Neural progenitor cell (in vitro differentiated cells): ENCODE data around the gene BUD31. TPM values are rescaled to one million over a fixed set of nuclear protein-coding genes. Genes with fewer than 3 reads are reported as not detected.

Experiments used
- DNase-seq: peaks from one replicate; pipeline ENCODE4 v3.0.0-alpha.2; 2016; ENCODE audit warnings: low spot score
- H2AFZ ChIP-seq: fragments of 200-600 bp; sonication (generic); replicated peaks from 2 replicates; pipeline ENCODE4 v1.6.1; 2016; ENCODE audit warnings: antibody characterized with exemption
- H3F3A ChIP-seq: fragments of 200-600 bp; sonication (generic); 2 replicates; pipeline ENCODE4 v1.6.1; 2016; ENCODE audit warnings: antibody characterized with exemption, low read depth
- H3K27ac ChIP-seq: fragments of 200-600 bp; sonication (generic); 2 replicates; pipeline ENCODE4 v1.5.1; 2016; ENCODE audit warnings: mild to moderate bottlenecking
- H3K27me3 ChIP-seq: fragments of 200-600 bp; sonication (generic); 2 replicates; pipeline ENCODE4 v1.6.1; 2016; ENCODE audit warnings: mild to moderate bottlenecking, moderate library complexity
- H3K36me3 ChIP-seq: fragments of 200-600 bp; sonication (generic); 2 replicates; pipeline ENCODE4 v1.5.1; 2016
- H3K4me1 ChIP-seq: fragments of 200-600 bp; sonication (generic); 2 replicates; pipeline ENCODE4 v1.6.1; 2016; ENCODE audit warnings: mixed run types
- H3K4me2 ChIP-seq: fragments of 200-600 bp; sonication (generic); 2 replicates; pipeline ENCODE4 v1.6.1; 2016
- H3K4me3 ChIP-seq: fragments of 200-600 bp; sonication (generic); 2 replicates; pipeline ENCODE4 v1.5.1; 2016
- H3K79me2 ChIP-seq: fragments of 200-600 bp; sonication (generic); 2 replicates; pipeline ENCODE4 v1.6.1; 2016; ENCODE audit warnings: low read depth
- H3K9ac ChIP-seq: fragments of 200-600 bp; sonication (generic); 2 replicates; pipeline ENCODE4 v1.6.1; 2016
- H3K9me3 ChIP-seq: fragments of 200-600 bp; sonication (generic); 2 replicates; pipeline ENCODE4 v1.5.1; 2016; ENCODE audit warnings: low read depth
- H4K20me1 ChIP-seq: fragments of 200-600 bp; sonication (generic); 2 replicates; pipeline ENCODE4 v1.6.1; 2016; ENCODE audit warnings: low read depth
- H3K27ac Mint-ChIP-seq: 3 replicates; pipeline ENCODE4 v1.8.0; 2021; ENCODE audit warnings: mixed read lengths
- H3K27me3 Mint-ChIP-seq: 2 replicates; pipeline ENCODE4 v1.8.0; 2022; ENCODE audit warnings: low read depth, mild to moderate bottlenecking, inconsistent platforms, moderate library complexity, mixed read lengths; ENCODE audit not compliant: insufficient read depth
- H3K36me3 Mint-ChIP-seq: 3 replicates; pipeline ENCODE4 v1.8.0; 2021; ENCODE audit warnings: mixed read lengths
- H3K4me1 Mint-ChIP-seq: 3 replicates; pipeline ENCODE4 v1.8.0; 2021; ENCODE audit warnings: mixed read lengths
- H3K4me3 Mint-ChIP-seq: 3 replicates; pipeline ENCODE4 v1.8.0; 2021; ENCODE audit warnings: mild to moderate bottlenecking, moderate library complexity, mixed read lengths
- H3K9me3 Mint-ChIP-seq: 3 replicates; pipeline ENCODE4 v1.8.0; 2020; ENCODE audit warnings: mixed read lengths
- CTCF ChIP-seq: fragments of 200-600 bp; sonication (generic); IDR thresholded peaks from 2 replicates; pipeline ENCODE4 v1.5.1; 2017; ENCODE audit warnings: antibody characterized with exemption, mild to moderate bottlenecking
- EZH2 ChIP-seq: fragments of 200-600 bp; sonication (generic); IDR thresholded peaks from 2 replicates; pipeline ENCODE4 v1.6.1; 2017; ENCODE audit warnings: antibody characterized with exemption, mild to moderate bottlenecking, moderate library complexity
- EZH2phosphoT487 ChIP-seq: fragments of 200-600 bp; sonication (generic); IDR thresholded peaks from 2 replicates; pipeline ENCODE4 v1.6.1; 2017; ENCODE audit warnings: antibody characterized with exemption
- total RNA-seq: library from RNA; depleted of rRNA; stranded (reverse); fragments of >200 nt; gene quantifications from 2 replicates; pipeline ENCODE4 v1.2.3, GENCODE V29; 2015; ENCODE audit warnings: low replicate concordance

The BUD31 gene
- total RNA-seq, 1 donor from 2014 or later = 98.2 TPM

GRCh38 chr7:99363286-99363685, 45.5 kb upstream of the BUD31 start:
- Histone ChIP-seq H4K20me1 (no peaks in the 10 kb centered on the region), H2AFZ (no peak overlapping the region), H3K4me3 (no peak overlapping the region), H3K27ac (no peak overlapping the region), H3K4me2 (no peak overlapping the region), H3F3A (peaks cover 10% of the 10 kb centered on the region), H3K9me3 (no peaks in the 10 kb centered on the region), H3K27me3 (no peaks in the 10 kb centered on the region), H3K36me3 (no peaks in the 10 kb centered on the region), H3K4me1 (peaks cover 5% of the 10 kb centered on the region), H3K9ac (no peak overlapping the region), H3K79me2 (no peaks in the 10 kb centered on the region)
- DNase-seq = no peak
- Mint-ChIP-seq H3K27me3 (peaks cover 2% of the 10 kb centered on the region), H3K4me3 (no peak overlapping the region), H3K4me1 (peaks cover 5% of the 10 kb centered on the region), H3K9me3 (no peaks in the 10 kb centered on the region), H3K27ac (no peak overlapping the region), H3K36me3 (peaks cover 20% of the 10 kb centered on the region)
- no peak for TF ChIP-seq CTCF

GRCh38 chr7:99365318-99366141, 43.2 kb upstream of the BUD31 start:
- peaks cover 7% of the 10 kb centered on the region for H3K27me3 Mint-ChIP-seq

GRCh38 chr7:99366646-99367045, 42.1 kb upstream of the BUD31 start:
- H3K27ac Mint-ChIP-seq = no peak overlapping the region
- H3K4me3 ChIP-seq = no peak overlapping the region
- no peak overlapping the region for H3K4me2 ChIP-seq
- no peaks in the 10 kb centered on the region for H3K9me3 Mint-ChIP-seq
- peaks cover 13% of the 10 kb centered on the region for H3K36me3 Mint-ChIP-seq
- peaks cover 5% of the 10 kb centered on the region for H3K4me1 Mint-ChIP-seq
- no peak overlapping the region for H3K4me3 Mint-ChIP-seq
- no peak overlapping the region for H2AFZ ChIP-seq
- H4K20me1 ChIP-seq = no peaks in the 10 kb centered on the region
- peak; percentile 48 for DNase-seq
- H3F3A ChIP-seq = peaks cover 10% of the 10 kb centered on the region
- H3K9ac ChIP-seq = no peak overlapping the region
- peaks cover 4% of the 10 kb centered on the region for H3K27me3 Mint-ChIP-seq
- no peaks in the 10 kb centered on the region for H3K9me3 ChIP-seq
- peak overlapping the region; percentile 35 for H3K27ac ChIP-seq
- peaks cover 5% of the 10 kb centered on the region for H3K4me1 ChIP-seq
- H3K36me3 ChIP-seq = no peaks in the 10 kb centered on the region
- TF ChIP-seq EZH2phosphoT487 = no peak
- no peak for TF ChIP-seq EZH2
- TF ChIP-seq CTCF = no peak
- no peaks in the 10 kb centered on the region for H3K27me3 ChIP-seq
- no peaks in the 10 kb centered on the region for H3K79me2 ChIP-seq

More at GRCh38 chr7:99365318-99366141, 43.2 kb upstream of the BUD31 start:
- Histone ChIP-seq H4K20me1 (no peaks in the 10 kb centered on the region), H3K27me3 (no peaks in the 10 kb centered on the region), H3K79me2 (no peaks in the 10 kb centered on the region), H3K4me1 (peaks cover 5% of the 10 kb centered on the region), H3K9me3 (no peaks in the 10 kb centered on the region), H3K27ac (no peak overlapping the region), H3K4me2 (no peak overlapping the region), H3K36me3 (no peaks in the 10 kb centered on the region), H3F3A (peaks cover 10% of the 10 kb centered on the region), H2AFZ (no peak overlapping the region), H3K9ac (no peak overlapping the region), H3K4me3 (no peak overlapping the region)
- Mint-ChIP-seq H3K9me3 (no peaks in the 10 kb centered on the region), H3K36me3 (peaks cover 15% of the 10 kb centered on the region), H3K27ac (no peak overlapping the region), H3K4me3 (no peak overlapping the region), H3K4me1 (peaks cover 5% of the 10 kb centered on the region)
- DNase-seq = peak; percentile 40
- TF ChIP-seq EZH2phosphoT487 = no peak
- peak; percentile 51 for TF ChIP-seq CTCF
